HG02642 (cell line): Measurements from ENCODE around the gene PTGFRN.
"Not testable (repeated sequence)": the region's sequence is repeated elsewhere in the genome, so short reads cannot be mapped to it uniquely, and the experiment has no call there.

ENCODE experiments used
- ATAC-seq: cut with Tn5 transposase; IDR thresholded peaks from one replicate; pipeline ENCODE4 v1.9.1; 2021; ENCODE audit warnings: mild to moderate bottlenecking; ENCODE audit not compliant: unreplicated experiment, poor library complexity

The PTGFRN gene

DNA sequence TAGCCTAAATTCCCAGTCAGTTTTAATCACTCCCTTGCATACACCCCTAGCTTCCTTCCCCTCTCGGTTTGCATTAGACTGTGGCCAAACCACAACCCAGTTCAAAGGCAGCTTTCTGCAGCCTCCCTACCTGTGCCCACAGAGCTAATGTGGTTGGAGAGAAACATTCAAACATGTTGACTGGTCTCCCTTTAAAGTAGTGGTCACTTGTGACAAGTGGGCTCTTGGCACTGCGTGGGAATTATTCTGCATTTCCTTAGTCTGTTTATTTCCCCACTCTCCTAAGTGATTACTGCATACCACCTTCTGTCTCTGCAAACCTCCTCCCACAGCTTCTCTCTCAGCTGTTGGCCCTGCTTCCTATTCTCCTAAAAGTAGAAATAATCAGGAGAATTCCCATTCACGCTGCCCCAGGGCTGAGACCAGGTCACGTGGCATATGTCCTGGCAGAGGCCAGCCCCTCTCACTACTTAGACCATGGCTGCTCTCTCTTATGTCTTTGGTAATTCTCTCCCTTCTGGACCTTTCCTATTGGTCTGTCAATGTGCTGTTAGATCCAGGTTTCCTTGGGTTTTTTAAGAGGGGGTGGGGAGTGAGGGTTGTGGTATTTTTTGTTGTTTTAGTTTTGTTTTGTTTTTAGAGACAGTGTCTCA is 53.4 kb downstream of the PTGFRN start:
- no peak for ATAC-seq

DNA sequence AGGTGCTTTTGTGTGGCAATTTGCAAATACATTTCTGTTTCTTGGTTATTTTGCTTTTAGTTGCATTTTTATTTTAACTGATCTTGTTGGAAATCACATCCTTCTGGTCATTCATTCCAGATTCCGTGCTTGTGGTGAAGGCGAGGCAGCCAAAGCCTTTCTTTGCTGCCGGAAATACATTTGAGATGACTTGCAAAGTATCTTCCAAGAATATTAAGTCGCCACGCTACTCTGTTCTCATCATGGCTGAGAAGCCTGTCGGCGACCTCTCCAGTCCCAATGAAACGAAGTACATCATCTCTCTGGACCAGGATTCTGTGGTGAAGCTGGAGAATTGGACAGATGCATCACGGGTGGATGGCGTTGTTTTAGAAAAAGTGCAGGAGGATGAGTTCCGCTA is 57.1 kb downstream of the PTGFRN start:
- no peak for ATAC-seq

DNA sequence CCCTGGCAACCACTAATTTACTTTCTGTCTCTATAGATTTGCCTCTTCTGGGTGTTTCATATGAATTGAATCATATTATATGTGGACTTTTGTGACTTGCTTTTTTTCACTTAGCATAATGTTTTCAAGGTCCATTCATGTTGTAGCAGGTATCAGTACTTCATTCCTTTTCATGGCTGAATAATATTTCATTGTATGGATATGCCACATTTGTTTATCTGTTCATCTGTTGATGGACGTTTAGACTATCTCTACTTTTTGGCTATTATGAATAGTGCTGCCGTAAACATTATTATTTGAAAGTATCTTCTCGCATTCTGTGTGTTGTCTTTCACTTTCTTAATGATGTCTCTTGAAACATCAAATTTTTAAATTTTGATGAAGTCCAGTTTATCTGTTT is 59.0 kb downstream of the PTGFRN start:
- no peak for ATAC-seq

- no peak for ATAC-seq
Measured at GRCh38 chr1:116971258-116971860, 61.6 kb downstream of the PTGFRN start.

DNA sequence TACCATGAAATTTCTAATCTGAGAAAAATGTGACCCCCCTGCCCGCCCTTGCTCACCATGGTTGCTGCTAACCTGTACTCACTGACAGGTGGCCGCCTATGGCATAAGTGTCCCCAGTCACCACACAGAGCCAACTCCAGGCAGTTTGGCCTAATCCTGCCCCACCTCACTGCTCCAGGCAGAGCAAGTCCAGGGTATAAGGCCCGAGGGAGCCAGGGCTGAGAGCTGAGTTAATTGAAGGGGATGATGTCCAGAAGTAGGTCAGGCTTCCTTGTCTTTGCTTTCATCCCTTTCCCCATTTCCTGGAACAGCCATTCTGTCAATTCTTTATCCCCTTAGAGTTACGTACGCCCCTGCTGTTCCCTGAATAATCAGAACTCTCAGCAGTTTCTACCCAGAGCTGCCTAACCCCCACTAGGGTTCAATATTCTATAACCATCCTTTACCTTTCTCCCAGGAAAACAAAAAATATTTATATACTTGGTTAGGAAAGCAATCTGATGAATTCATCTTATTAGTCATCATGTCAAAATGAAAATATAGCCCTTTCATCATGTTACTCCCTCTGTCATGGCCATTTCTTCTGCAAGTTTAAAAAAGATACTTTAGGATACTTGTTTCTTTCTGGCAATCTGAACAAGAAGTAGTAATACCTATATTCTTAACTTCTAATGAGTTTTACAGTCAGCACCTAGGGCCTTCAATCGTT is 62.4 kb downstream of the PTGFRN start:
- no peak for ATAC-seq

DNA sequence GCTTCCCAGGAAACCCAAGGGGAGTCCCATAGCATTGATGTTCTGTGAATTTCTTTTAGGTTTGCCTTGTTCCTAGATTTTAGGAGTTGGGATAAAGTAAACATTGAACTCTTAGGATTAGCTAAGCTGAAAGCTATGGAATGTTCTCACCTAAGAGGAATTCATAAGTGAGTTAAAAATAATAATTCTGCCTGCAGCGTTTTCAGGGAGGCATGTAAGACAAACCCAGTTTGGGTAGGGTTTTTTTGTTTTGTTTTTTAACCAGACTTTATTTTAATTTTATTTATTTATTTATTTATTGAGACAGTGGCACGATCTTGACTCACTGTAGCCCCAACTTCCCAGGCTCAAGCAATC is 62.9 kb downstream of the PTGFRN start:
- ATAC-seq: no peak

GRCh38 chr1:116980309-116980708 is 70.6 kb downstream of the PTGFRN start:
- not testable (repeated sequence) for ATAC-seq

DNA sequence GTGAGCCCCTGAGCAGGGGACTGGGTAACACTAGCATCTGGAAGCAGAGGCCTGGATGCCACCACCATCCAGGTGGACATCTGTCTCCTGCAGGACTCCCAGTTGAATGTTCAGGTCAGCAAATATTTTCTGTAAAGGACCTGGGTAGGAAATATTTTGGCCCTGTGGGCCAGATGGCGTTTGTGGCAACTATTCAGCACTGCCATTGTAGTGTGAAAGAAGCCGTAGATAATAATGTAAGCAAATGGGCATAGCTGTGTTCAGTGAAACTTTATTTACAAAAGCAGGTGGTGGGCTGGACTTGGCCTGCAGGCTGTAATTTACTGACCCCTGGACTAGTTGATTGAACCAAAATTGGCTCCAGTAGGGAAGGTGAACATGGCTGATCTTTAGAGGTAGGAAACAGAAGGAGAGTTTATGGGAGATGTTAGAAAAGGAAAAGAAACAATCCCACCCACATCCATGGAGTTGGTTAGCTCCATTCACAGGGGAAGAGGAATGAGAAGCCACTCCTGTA is 71.9 kb downstream of the PTGFRN start:
- no peak for ATAC-seq

DNA sequence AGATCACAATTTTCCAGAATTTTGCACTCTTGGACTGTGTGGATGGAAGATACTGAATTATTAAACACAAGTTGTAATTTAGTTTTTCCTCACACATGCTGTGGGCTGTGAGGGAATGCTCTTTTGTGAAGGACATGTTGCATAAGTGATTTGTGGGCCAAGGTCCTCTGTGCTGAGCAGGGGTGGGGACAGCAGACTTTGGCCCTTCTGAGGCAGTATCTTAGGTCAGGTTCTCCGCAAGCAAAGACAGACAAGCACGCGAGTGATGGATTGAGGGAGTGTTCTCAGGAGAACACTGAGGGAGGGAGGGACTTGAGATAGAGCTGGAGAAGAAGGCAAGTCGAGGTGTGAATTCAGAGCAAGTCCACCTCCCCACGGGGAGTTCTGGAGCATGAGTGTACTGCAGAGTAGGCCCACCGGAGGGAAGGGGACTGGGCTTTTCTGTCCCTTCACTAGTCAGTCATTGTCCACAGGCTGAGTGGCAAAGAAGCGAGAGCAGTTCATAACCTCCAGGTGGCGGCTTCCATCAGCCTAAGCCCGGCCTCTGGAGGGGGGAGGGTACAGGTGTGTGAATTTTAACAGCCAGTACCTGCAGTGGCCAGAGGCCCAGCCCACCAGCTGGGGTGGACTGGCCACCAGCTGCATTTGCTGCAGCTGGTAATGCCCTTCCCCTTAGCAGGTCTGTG is 72.7 kb downstream of the PTGFRN start:
- ATAC-seq: no peak

DNA sequence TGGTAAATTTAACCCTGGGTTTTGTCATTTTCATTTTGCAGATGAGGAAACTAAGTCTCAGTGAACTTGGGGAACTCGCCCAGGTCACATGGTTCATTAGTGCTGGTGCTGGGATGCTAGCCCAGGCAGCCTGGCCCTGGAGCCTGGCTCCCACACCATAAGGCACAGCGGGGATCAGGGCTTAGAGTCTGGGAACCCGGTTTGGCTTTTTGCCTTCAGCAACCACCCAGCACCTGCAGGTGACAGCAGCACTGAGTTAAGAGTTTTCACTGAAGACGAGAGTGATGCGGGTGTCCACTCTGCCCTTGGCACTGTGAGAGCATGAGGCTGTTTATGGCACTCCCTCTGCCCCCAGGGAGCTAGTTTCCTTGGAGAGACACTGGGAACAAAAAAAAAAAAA is 73.4 kb downstream of the PTGFRN start:
- no peak for ATAC-seq

DNA sequence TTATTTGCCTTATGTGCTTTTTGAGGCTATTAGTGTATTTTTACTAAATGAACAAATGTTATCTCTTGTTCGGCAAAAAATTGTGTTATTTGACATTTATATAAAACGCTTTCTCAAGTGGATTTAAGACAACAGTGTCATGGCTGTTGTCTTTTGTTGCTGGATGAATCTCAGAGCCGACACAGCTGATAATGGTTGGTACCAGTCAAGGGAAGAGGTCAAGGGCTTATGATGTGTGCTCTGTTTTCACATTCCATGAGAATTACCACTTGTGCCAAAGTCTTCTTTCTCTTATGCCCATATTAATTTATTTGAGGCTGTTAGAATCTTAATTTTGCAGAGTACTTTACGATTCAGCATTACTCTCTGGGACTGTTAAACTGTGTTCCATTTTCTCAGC is 74.0 kb downstream of the PTGFRN start:
- ATAC-seq: no peak

- no peak for ATAC-seq
Measured at GRCh38 chr1:116984406-116985160, 74.9 kb downstream of the PTGFRN start.

GRCh38 chr1:116986421-116987255 is 76.9 kb downstream of the PTGFRN start:
- no peak for ATAC-seq

DNA sequence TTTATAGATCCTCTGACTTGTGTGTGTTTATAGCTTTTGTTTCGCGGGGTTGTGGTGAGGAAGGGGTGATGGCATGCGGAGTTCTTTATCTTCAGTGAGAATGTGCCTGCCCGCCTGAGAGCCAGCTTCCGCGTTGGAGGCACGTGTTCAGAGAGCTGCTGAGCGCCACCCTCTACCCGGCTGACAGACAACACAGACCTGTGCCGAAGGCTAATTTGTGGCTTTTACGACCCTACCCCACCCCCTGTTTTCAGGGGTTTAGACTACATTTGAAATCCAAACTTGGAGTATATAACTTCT is 77.5 kb downstream of the PTGFRN start:
- no peak for ATAC-seq

DNA sequence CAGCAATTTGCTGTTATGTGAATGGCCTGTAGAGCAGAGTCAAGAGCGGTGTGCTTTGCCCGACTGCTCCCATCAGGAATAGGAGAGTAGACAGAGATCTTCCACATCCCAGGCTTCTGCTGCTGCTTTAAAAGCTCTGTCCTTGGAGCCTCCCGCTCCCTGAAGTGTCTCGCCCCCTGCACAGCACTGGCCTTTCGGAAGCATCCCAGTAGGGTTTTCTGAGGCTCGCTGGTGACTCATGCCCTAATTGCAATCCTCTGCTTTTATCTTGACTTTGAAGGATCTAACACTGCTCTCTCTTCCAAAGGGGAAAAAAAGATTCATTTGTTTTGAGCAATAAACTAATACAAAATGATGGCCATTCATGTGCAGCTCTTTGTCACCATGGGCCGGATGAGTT is 78.5 kb downstream of the PTGFRN start:
- no peak for ATAC-seq

- ATAC-seq: no peak
Measured at GRCh38 chr1:116988908-116989307, 79.2 kb downstream of the PTGFRN start.

- no peak for ATAC-seq
Measured at GRCh38 chr1:116989835-116990234, 80.1 kb downstream of the PTGFRN start.

- ATAC-seq: no peak
Measured at GRCh38 chr1:116990612-116991151, 81.0 kb downstream of the PTGFRN start.

GRCh38 chr1:116991171-116991845 is 81.6 kb downstream of the PTGFRN start:
- no peak for ATAC-seq
